HepG2 (cell line): Measurements from ENCODE around the gene EPHX1. TPM values are rescaled to one million over a fixed set of nuclear protein-coding genes. Genes with fewer than 3 reads are reported as not detected.

ENCODE experiments used
- ARID2 ChIP-seq: sonication (generic); formaldehyde crosslinking; IDR thresholded peaks from 2 replicates; pipeline ENCODE4 v1.8.1; 2022; ENCODE audit warnings: mild to moderate bottlenecking, missing genetic modification reagents, borderline replicate concordance
- ATF7-NPFF ChIP-seq: sonication (generic); formaldehyde crosslinking; IDR thresholded peaks from 2 replicates; pipeline ENCODE4 v1.8.1; 2023; ENCODE audit warnings: mild to moderate bottlenecking, low read depth, missing genetic modification reagents, moderate library complexity
- CHCHD3 ChIP-seq: sonication (generic); formaldehyde crosslinking; IDR thresholded peaks from 2 replicates; pipeline ENCODE4 v1.8.0; 2022; ENCODE audit warnings: mild to moderate bottlenecking, missing genetic modification reagents, moderate library complexity
- FOXA1 ChIP-seq, 2 experiments: fragments of 450-650 bp in 1 of 2; sonication (generic) in 1 of 2; formaldehyde crosslinking in 1 of 2; IDR thresholded peaks; 2 replicates each; pipeline versions ENCODE4 v1.4.0 to v1.6.1; 2016 to 2020; ENCODE audit warnings: missing genetic modification reagents in 1 of 2
- IKZF4 ChIP-seq: sonication (generic); formaldehyde crosslinking; IDR thresholded peaks from 2 replicates; pipeline ENCODE4 v1.5.1; 2020; ENCODE audit warnings: borderline replicate concordance, mild to moderate bottlenecking, low read depth, missing genetic modification reagents; ENCODE audit errors: not compliant biosample characterization
- MEIS1 ChIP-seq: sonication (generic); formaldehyde crosslinking; IDR thresholded peaks from 2 replicates; pipeline ENCODE4 v1.9.0; 2021; ENCODE audit warnings: mild to moderate bottlenecking, missing genetic modification reagents, moderate library complexity, borderline replicate concordance
- PITX1 ChIP-seq: sonication (generic); formaldehyde crosslinking; IDR thresholded peaks from 2 replicates; pipeline ENCODE4 v1.5.1; 2020; ENCODE audit warnings: mild to moderate bottlenecking, missing genetic modification reagents
- TGIF2 ChIP-seq: IDR thresholded peaks from 2 replicates; pipeline ENCODE4 v1.6.1; 2016; ENCODE audit warnings: control low read depth, missing compliant biosample characterization
- TP53 ChIP-seq: sonication (generic); formaldehyde crosslinking; conservative IDR thresholded peaks from 2 replicates; pipeline ENCODE4 v1.4.0; 2020; ENCODE audit warnings: missing genetic modification reagents
- ZNF232 ChIP-seq: sonication (generic); formaldehyde crosslinking; IDR thresholded peaks from 2 replicates; pipeline ENCODE4 v1.4.0; 2020; ENCODE audit warnings: missing genetic modification reagents, borderline replicate concordance
- ZNF33B ChIP-seq: sonication (generic); formaldehyde crosslinking; IDR thresholded peaks from 2 replicates; pipeline ENCODE4 v1.5.1; 2020; ENCODE audit warnings: mild to moderate bottlenecking, missing genetic modification reagents
- ZNF446 ChIP-seq: sonication (generic); formaldehyde crosslinking; IDR thresholded peaks from 2 replicates; pipeline ENCODE4 v1.5.0; 2020; ENCODE audit warnings: mild to moderate bottlenecking, missing genetic modification reagents
- ZNF460 ChIP-seq: sonication (generic); formaldehyde crosslinking; IDR thresholded peaks from 2 replicates; pipeline ENCODE4 v1.5.1; 2020; ENCODE audit warnings: missing genetic modification reagents, mild to moderate bottlenecking, borderline replicate concordance
- ZSCAN21 ChIP-seq: sonication (generic); formaldehyde crosslinking; IDR thresholded peaks from 2 replicates; pipeline ENCODE4 v1.8.0; 2022; ENCODE audit warnings: mild to moderate bottlenecking, missing genetic modification reagents, moderate library complexity, borderline replicate concordance
- ZSCAN9 ChIP-seq: IDR thresholded peaks from 2 replicates; pipeline ENCODE4 v1.6.1; 2016; ENCODE audit warnings: borderline replicate concordance
- polyA plus RNA-seq, 8 experiments: library from polyadenylated mRNA; depleted of rRNA in 3 of 8; stranded (reverse) in 7 of 8; unstranded in 1 of 8; fragments of >200 nt; fragmentation: Illumina TruSeq in 4 of 8; extraction: Trizol in 4 of 8; gene quantifications; 2 replicates each; pipeline versions ENCODE4 v1.2.1 to v1.2.3, GENCODE V29; 2011 to 2016; ENCODE audit warnings: low read depth in 4 of 8, missing spikeins in 1 of 8, mixed read lengths in 1 of 8; ENCODE audit not compliant: insufficient read depth in 1 of 8
- total RNA-seq, 5 experiments: library from RNA; depleted of rRNA; stranded (reverse); fragments of >200 nt; fragmentation: Illumina TruSeq; extraction: Trizol; gene quantifications; 2 replicates each; pipeline ENCODE4 v1.2.3, GENCODE V29; 2016; ENCODE audit warnings: low read depth in 1 of 5
- TF ChIP-seq, protein P1 (sequence below): sonication (generic); formaldehyde crosslinking; IDR thresholded peaks from 2 replicates; pipeline ENCODE4 v1.4.0; 2020; ENCODE audit warnings: missing genetic modification reagents
- TF ChIP-seq, protein P2 (sequence below): sonication (generic); formaldehyde crosslinking; IDR thresholded peaks from 2 replicates; pipeline ENCODE4 v1.5.0; 2020; ENCODE audit warnings: mild to moderate bottlenecking, missing genetic modification reagents
- TF ChIP-seq, protein P3 (sequence below): sonication (generic); formaldehyde crosslinking; IDR thresholded peaks from 2 replicates; pipeline ENCODE4 v1.5.0; 2020; ENCODE audit warnings: missing genetic modification reagents
- TF ChIP-seq, protein P4 (sequence below): sonication (generic); formaldehyde crosslinking; IDR thresholded peaks from 2 replicates; pipeline ENCODE4 v1.5.0; 2020; ENCODE audit warnings: missing genetic modification reagents, mild to moderate bottlenecking, borderline replicate concordance
- TF ChIP-seq, protein P5 (sequence below): sonication (generic); formaldehyde crosslinking; IDR thresholded peaks from 2 replicates; pipeline ENCODE4 v1.8.0; 2022; ENCODE audit warnings: mild to moderate bottlenecking, missing genetic modification reagents, moderate library complexity
- TF ChIP-seq, protein P6 (sequence below): sonication (generic); formaldehyde crosslinking; IDR thresholded peaks from 2 replicates; pipeline ENCODE4 v1.4.0; 2020; ENCODE audit warnings: missing genetic modification reagents

EPHX1 gene
- total and polyA plus RNA-seq, 2 of the 13 experiments (the other 11 are each of a cell fraction or from before 2014, with no cell fraction given), result 27.7 to 36.5 TPM

DNA sequence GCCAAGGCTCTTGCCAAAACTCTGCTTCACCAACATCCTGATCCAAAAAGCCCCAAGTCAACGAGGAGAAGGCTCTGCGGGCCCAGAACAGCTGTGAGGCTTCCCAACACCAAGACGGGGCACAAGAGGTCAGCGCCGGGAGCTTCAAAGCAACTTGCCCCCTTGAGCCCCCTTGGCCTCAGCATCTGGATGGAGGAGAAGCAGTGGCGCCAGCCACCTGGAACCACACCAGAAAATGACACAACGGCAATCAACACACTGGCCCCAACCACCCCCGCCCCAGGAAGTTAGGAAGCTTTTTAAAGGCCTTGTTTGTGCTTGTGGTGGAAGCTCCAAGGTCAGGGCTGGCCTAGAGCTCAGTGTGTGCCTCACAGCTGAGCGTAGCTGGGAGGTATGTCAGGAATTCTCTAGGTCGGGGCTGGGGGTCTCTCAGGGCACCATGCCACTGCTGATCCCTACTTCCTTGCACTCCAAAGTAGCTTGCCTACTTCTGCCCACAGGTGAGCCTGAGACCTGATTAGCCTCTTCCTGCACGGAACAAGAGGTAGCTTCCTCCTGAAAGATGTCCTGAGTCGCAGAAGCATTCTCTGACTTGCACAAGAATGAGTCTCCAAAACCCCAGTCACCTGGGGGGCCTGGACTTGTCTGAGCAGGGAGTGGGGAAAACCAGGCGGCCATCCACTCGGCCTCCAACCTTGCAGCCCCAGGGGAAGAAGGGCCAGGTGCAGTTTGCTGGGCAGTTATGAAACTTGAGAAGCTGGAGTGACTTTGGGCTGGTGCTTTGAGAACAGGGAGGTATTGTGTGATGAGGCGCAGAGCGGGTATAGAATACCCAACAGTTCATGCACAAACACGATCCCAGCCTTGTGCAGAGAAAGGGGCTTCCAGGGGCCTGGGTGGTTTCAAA, 42.0 kb upstream of the EPHX1 start (continued):
- TF ChIP-seq ZSCAN21 (CRISPR knock-in tag), result 0 out of 2 replicates have a peak, but pooled peaks have one; percentile 29
- TF ChIP-seq ARID2 (CRISPR knock-in tag), result peak; percentile 78
- TF ChIP-seq, protein P1, sequence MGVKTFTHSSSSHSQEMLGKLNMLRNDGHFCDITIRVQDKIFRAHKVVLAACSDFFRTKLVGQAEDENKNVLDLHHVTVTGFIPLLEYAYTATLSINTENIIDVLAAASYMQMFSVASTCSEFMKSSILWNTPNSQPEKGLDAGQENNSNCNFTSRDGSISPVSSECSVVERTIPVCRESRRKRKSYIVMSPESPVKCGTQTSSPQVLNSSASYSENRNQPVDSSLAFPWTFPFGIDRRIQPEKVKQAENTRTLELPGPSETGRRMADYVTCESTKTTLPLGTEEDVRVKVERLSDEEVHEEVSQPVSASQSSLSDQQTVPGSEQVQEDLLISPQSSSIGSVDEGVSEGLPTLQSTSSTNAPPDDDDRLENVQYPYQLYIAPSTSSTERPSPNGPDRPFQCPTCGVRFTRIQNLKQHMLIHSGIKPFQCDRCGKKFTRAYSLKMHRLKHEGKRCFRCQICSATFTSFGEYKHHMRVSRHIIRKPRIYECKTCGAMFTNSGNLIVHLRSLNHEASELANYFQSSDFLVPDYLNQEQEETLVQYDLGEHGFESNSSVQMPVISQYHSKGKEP (CRISPR knock-in tag), result no peak
- no peak for TF ChIP-seq TGIF2 (CRISPR knock-in tag)
- TF ChIP-seq CHCHD3 (CRISPR knock-in tag), result no peak
- TF ChIP-seq, protein P2, sequence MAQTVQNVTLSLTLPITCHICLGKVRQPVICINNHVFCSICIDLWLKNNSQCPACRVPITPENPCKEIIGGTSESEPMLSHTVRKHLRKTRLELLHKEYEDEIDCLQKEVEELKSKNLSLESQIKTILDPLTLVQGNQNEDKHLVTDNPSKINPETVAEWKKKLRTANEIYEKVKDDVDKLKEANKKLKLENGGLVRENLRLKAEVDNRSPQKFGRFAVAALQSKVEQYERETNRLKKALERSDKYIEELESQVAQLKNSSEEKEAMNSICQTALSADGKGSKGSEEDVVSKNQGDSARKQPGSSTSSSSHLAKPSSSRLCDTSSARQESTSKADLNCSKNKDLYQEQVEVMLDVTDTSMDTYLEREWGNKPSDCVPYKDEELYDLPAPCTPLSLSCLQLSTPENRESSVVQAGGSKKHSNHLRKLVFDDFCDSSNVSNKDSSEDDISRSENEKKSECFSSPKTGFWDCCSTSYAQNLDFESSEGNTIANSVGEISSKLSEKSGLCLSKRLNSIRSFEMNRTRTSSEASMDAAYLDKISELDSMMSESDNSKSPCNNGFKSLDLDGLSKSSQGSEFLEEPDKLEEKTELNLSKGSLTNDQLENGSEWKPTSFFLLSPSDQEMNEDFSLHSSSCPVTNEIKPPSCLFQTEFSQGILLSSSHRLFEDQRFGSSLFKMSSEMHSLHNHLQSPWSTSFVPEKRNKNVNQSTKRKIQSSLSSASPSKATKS (CRISPR knock-in tag), result no peak
- no peak for TF ChIP-seq ZNF232 (CRISPR knock-in tag)
- TF ChIP-seq, protein P3, sequence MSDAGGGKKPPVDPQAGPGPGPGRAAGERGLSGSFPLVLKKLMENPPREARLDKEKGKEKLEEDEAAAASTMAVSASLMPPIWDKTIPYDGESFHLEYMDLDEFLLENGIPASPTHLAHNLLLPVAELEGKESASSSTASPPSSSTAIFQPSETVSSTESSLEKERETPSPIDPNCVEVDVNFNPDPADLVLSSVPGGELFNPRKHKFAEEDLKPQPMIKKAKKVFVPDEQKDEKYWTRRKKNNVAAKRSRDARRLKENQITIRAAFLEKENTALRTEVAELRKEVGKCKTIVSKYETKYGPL (CRISPR knock-in tag), result no peak
- TF ChIP-seq MEIS1 (CRISPR knock-in tag), result no peak
- 0 out of 2 replicates have a peak, but pooled peaks have one; percentile 6 for TF ChIP-seq ZNF446 (CRISPR knock-in tag)
- TF ChIP-seq, protein P4, sequence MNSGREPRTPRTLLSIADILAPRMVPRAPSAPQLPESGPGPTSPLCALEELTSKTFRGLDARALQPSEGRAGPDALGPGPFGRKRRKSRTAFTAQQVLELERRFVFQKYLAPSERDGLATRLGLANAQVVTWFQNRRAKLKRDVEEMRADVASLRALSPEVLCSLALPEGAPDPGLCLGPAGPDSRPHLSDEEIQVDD (CRISPR knock-in tag), result no peak
- no peak; the same call in 1 of the 2 replicates for TF ChIP-seq PITX1
- no peak for TF ChIP-seq ZNF33B (CRISPR knock-in tag)
- no peak for TF ChIP-seq TP53 (CRISPR knock-in tag)
- no peak for TF ChIP-seq FOXA1 (IDR thresholded peaks at IDR 0.05)
- TF ChIP-seq FOXA1 (CRISPR knock-in tag; IDR thresholded peaks at IDR 0.05), result peak; percentile 60
- TF ChIP-seq IKZF4, result no peak
- TF ChIP-seq, protein P5, sequence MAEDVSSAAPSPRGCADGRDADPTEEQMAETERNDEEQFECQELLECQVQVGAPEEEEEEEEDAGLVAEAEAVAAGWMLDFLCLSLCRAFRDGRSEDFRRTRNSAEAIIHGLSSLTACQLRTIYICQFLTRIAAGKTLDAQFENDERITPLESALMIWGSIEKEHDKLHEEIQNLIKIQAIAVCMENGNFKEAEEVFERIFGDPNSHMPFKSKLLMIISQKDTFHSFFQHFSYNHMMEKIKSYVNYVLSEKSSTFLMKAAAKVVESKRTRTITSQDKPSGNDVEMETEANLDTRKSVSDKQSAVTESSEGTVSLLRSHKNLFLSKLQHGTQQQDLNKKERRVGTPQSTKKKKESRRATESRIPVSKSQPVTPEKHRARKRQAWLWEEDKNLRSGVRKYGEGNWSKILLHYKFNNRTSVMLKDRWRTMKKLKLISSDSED, result no peak
- peak; percentile 45; the same call in 1 of the 2 replicates for TF ChIP-seq ATF7-NPFF (CRISPR knock-in tag)
- TF ChIP-seq ZSCAN9 (CRISPR knock-in tag), result no peak
- TF ChIP-seq ZNF460 (CRISPR knock-in tag), result no peak
- TF ChIP-seq, protein P6, sequence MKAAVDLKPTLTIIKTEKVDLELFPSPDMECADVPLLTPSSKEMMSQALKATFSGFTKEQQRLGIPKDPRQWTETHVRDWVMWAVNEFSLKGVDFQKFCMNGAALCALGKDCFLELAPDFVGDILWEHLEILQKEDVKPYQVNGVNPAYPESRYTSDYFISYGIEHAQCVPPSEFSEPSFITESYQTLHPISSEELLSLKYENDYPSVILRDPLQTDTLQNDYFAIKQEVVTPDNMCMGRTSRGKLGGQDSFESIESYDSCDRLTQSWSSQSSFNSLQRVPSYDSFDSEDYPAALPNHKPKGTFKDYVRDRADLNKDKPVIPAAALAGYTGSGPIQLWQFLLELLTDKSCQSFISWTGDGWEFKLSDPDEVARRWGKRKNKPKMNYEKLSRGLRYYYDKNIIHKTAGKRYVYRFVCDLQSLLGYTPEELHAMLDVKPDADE (CRISPR knock-in tag), result no peak
